H9 (cell line): Measurements from ENCODE around the gene OGDH. TPM values are rescaled to one million over a fixed set of nuclear protein-coding genes. Genes with fewer than 3 reads are reported as not detected.

Source experiments
- DNase-seq: peaks from one replicate; pipeline ENCODE4 v3.0.0-alpha.2; 2017
- H2AFZ ChIP-seq: one replicate; pipeline ENCODE4 v1.6.1; 2013; ENCODE audit warnings: mild to moderate bottlenecking, low read length, control low read depth, moderate library complexity
- H2AK5ac ChIP-seq: 2 replicates; pipeline ENCODE4 v1.6.1; 2013; ENCODE audit warnings: low read length, control low read depth, mixed read lengths; ENCODE audit not compliant: insufficient read length
- H2BK120ac ChIP-seq: one replicate; pipeline ENCODE4 v1.6.1; 2013; ENCODE audit warnings: low read depth, mild to moderate bottlenecking, low read length, control low read depth, inconsistent platforms; ENCODE audit not compliant: poor library complexity, severe bottlenecking
- H2BK12ac ChIP-seq: 2 replicates; pipeline ENCODE4 v1.6.1; 2013; ENCODE audit warnings: low read length, control low read depth, mixed read lengths, low read depth; ENCODE audit not compliant: insufficient read length
- H2BK15ac ChIP-seq: 2 replicates; pipeline ENCODE4 v1.6.1; 2013; ENCODE audit warnings: low read depth, low read length, control low read depth
- H2BK20ac ChIP-seq: one replicate; pipeline ENCODE4 v1.6.1; 2013; ENCODE audit warnings: low read depth, mild to moderate bottlenecking, low read length, control low read depth, inconsistent platforms; ENCODE audit not compliant: poor library complexity, severe bottlenecking
- H2BK5ac ChIP-seq: 2 replicates; pipeline ENCODE4 v1.6.1; 2013; ENCODE audit warnings: low read length, control low read depth, mixed read lengths; ENCODE audit not compliant: insufficient read length
- H3K14ac ChIP-seq: 2 replicates; pipeline ENCODE4 v1.6.1; 2013; ENCODE audit warnings: low read length, control low read depth; ENCODE audit not compliant: insufficient read depth
- H3K18ac ChIP-seq: 2 replicates; pipeline ENCODE4 v1.6.1; 2013; ENCODE audit warnings: low read depth, mild to moderate bottlenecking, mixed read lengths, low read length, control low read depth; ENCODE audit not compliant: insufficient read length
- H3K23ac ChIP-seq: 2 replicates; pipeline ENCODE4 v1.6.1; 2013; ENCODE audit warnings: low read length, control low read depth, mixed read lengths, low read depth; ENCODE audit not compliant: insufficient read length
- H3K23me2 ChIP-seq: 2 replicates; pipeline ENCODE4 v1.6.1; 2013; ENCODE audit warnings: low read depth, mild to moderate bottlenecking, mixed read lengths, low read length, control low read depth; ENCODE audit not compliant: insufficient read length, poor library complexity, severe bottlenecking
- H3K27ac ChIP-seq: 2 replicates; pipeline ENCODE4 v1.5.1; 2013; ENCODE audit warnings: low read length, control low read depth, mixed read lengths, low read depth; ENCODE audit not compliant: insufficient read length
- H3K27me3 ChIP-seq: 2 replicates; pipeline ENCODE4 v1.6.1; 2013; ENCODE audit warnings: low read length, control low read depth, inconsistent platforms; ENCODE audit not compliant: insufficient read depth
- H3K4ac ChIP-seq: 2 replicates; pipeline ENCODE4 v1.6.1; 2013; ENCODE audit warnings: low read depth, mild to moderate bottlenecking, control low read depth, inconsistent platforms, low read length, moderate library complexity
- H3K4me1 ChIP-seq: 2 replicates; pipeline ENCODE4 v1.6.1; 2013; ENCODE audit warnings: low read length, control low read depth, inconsistent platforms; ENCODE audit not compliant: insufficient read depth
- H3K4me2 ChIP-seq: 2 replicates; pipeline ENCODE4 v1.6.1; 2013; ENCODE audit warnings: low read length, control low read depth, mixed read lengths; ENCODE audit not compliant: insufficient read length, insufficient read depth
- H3K56ac ChIP-seq: 2 replicates; pipeline ENCODE4 v1.6.1; 2013; ENCODE audit warnings: low read depth, mild to moderate bottlenecking, mixed read lengths, low read length, control low read depth; ENCODE audit not compliant: insufficient read length
- H3K79me1 ChIP-seq: 2 replicates; pipeline ENCODE4 v1.6.1; 2013; ENCODE audit warnings: low read depth, mild to moderate bottlenecking, moderate library complexity, low read length, control low read depth, inconsistent platforms; ENCODE audit not compliant: insufficient read depth, poor library complexity, severe bottlenecking
- H3K79me2 ChIP-seq: 2 replicates; pipeline ENCODE4 v1.6.1; 2013; ENCODE audit warnings: low read length, control low read depth, inconsistent platforms; ENCODE audit not compliant: insufficient read depth
- H3K9ac ChIP-seq: 2 replicates; pipeline ENCODE4 v1.6.1; 2013; ENCODE audit warnings: low read length, control low read depth, mixed read lengths; ENCODE audit not compliant: insufficient read length; ENCODE audit errors: extremely low read depth
- H3K9me3 ChIP-seq: one replicate; pipeline ENCODE4 v1.6.1; 2013; ENCODE audit warnings: low read depth, low read length, inconsistent platforms; ENCODE audit not compliant: control insufficient read depth
- H3T11ph ChIP-seq: one replicate; pipeline ENCODE4 v1.6.1; 2013; ENCODE audit warnings: mild to moderate bottlenecking, low read length, control low read depth, inconsistent platforms
- H4K20me1 ChIP-seq: one replicate; pipeline ENCODE4 v1.6.1; 2013; ENCODE audit not compliant: control insufficient read depth, insufficient read length, insufficient read depth
- H4K5ac ChIP-seq: 2 replicates; pipeline ENCODE4 v1.6.1; 2013; ENCODE audit warnings: low read depth, mild to moderate bottlenecking, mixed read lengths, low read length, control low read depth; ENCODE audit not compliant: insufficient read length
- H4K8ac ChIP-seq: replicated peaks from 2 replicates; pipeline ENCODE4 v1.6.1; 2013; ENCODE audit warnings: low read length, control low read depth, mixed read lengths, low read depth; ENCODE audit not compliant: insufficient read length
- H4K91ac ChIP-seq: 2 replicates; pipeline ENCODE4 v1.6.1; 2013; ENCODE audit warnings: low read depth, mild to moderate bottlenecking, moderate library complexity, mixed read lengths, low read length, control low read depth; ENCODE audit not compliant: insufficient read length
- H3K27ac Mint-ChIP-seq, 3 experiments: 2 replicates in 2 of 3; 3 replicates in 1 of 3; pipeline ENCODE4 v1.8.0; 2020 to 2021; ENCODE audit warnings: mixed read lengths in 3 of 3, mild to moderate bottlenecking in 1 of 3, moderate library complexity in 1 of 3
- H3K27me3 Mint-ChIP-seq: 2 replicates; pipeline ENCODE4 v1.8.0; 2021; ENCODE audit warnings: low read depth, mild to moderate bottlenecking, moderate library complexity, mixed read lengths
- H3K36me3 Mint-ChIP-seq, 3 experiments: 2 replicates in 2 of 3; 3 replicates in 1 of 3; pipeline ENCODE4 v1.8.0; 2020 to 2021; ENCODE audit warnings: low read depth in 3 of 3, mixed read lengths in 3 of 3; ENCODE audit not compliant: insufficient read depth in 1 of 3
- H3K4me1 Mint-ChIP-seq, 2 experiments: 2 replicates each; pipeline ENCODE4 v1.8.0; 2020; ENCODE audit warnings: mixed read lengths in 2 of 2
- H3K4me3 Mint-ChIP-seq, 2 experiments: 2 replicates in 1 of 2; 3 replicates in 1 of 2; pipeline ENCODE4 v1.8.0; 2020 to 2021; ENCODE audit warnings: mild to moderate bottlenecking in 2 of 2, mixed read lengths in 2 of 2, moderate library complexity in 1 of 2
- H3K9me3 Mint-ChIP-seq, 2 experiments: 2 replicates in 1 of 2; 3 replicates in 1 of 2; pipeline ENCODE4 v1.8.0; 2020; ENCODE audit warnings: mild to moderate bottlenecking in 2 of 2, mixed read lengths in 2 of 2, moderate library complexity in 1 of 2
- WGBS: extraction: QIAGEN DNeasy Blood & Tissue Kit; methylation state at CpG from one replicate; pipeline ENCODE4 v1.1.7; 2013; ENCODE audit warnings: missing lambda C conversion rate, low lambda C conversion rate, mixed read lengths; ENCODE audit not compliant: insufficient read length; ENCODE audit errors: extremely low coverage; 5-methylcytosine and 5-hydroxymethylcytosine counted together
- total RNA-seq: library from RNA; stranded (reverse); gene quantifications from 2 replicates; pipeline ENCODE4 v1.2.1, GENCODE V29; 2021
- TF ChIP-seq, protein P1 (sequence below): fragments of 200-600 bp; sonication (generic); conservative IDR thresholded peaks from 3 replicates; pipeline ENCODE4 v1.8.0; 2021; ENCODE audit warnings: antibody characterized with exemption, mild to moderate bottlenecking

The OGDH gene
- total RNA-seq, 1 experiment from 2014 or later = 77.3 TPM

DNA sequence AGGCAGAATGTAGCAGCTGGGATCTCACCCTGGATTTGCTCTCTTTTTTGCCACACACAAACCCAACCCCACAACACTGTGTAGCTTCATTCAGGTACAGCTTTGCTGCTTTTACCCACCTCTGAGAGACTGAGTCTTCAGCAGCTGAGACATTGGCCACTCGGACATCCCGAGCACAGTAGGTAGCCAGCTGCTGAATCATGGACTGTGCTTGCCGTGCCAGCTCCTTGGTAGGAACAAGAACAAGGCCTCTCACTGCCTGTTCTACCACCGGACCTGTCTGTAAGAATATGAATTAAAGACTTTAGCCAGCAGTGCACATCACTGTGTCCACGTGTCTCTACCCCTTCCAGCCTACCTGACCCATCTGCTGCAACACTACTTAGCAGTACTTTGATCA, 33.7 kb upstream of the OGDH start:
- peak overlapping the region; percentile 84 for H3K9ac ChIP-seq
- Mint-ChIP-seq H3K4me3 (peak overlapping the region; percentile 95 to 98), H3K27ac (peak overlapping the region in 2 of 3 experiments; percentile 97; a peak in 4 of 7 replicates), H3K27me3 (no peaks in the 10 kb centered on the region; the same call in 1 of the 2 replicates), H3K9me3 (no peaks in the 10 kb centered on the region; a peak in 1 of 5 replicates), H3K4me1 (peaks cover 17 to 22% of the 10 kb centered on the region in 2 experiments), H3K36me3 (peaks cover 53 to 72% (median 70%) of the 10 kb centered on the region in 3 experiments; a peak in 6 of 7 replicates)
- H2BK120ac ChIP-seq = no peak overlapping the region
- peaks cover 9% of the 10 kb centered on the region for H3K23me2 ChIP-seq
- no peak overlapping the region for H4K91ac ChIP-seq
- no peak overlapping the region for H2AK5ac ChIP-seq
- no peak overlapping the region for H2BK15ac ChIP-seq
- no peak overlapping the region for H4K8ac ChIP-seq
- no peak overlapping the region for H3K23ac ChIP-seq
- no peak overlapping the region for H4K5ac ChIP-seq
- H3K4me1 ChIP-seq = no peaks in the 10 kb centered on the region
- H3K9me3 ChIP-seq = no peaks in the 10 kb centered on the region
- H3K4ac ChIP-seq = no peak overlapping the region
- H2BK20ac ChIP-seq = no peak overlapping the region
- no CpG with 5 or more reads among the region's 5 CpGs for WGBS
- no peaks in the 10 kb centered on the region for H4K20me1 ChIP-seq
- no peaks in the 10 kb centered on the region for H3K27me3 ChIP-seq
- DNase-seq = no peak
- H2AFZ ChIP-seq = no peak overlapping the region
- H3K79me1 ChIP-seq = no peaks in the 10 kb centered on the region
- H3K56ac ChIP-seq = no peak overlapping the region
- TF ChIP-seq, protein P1, sequence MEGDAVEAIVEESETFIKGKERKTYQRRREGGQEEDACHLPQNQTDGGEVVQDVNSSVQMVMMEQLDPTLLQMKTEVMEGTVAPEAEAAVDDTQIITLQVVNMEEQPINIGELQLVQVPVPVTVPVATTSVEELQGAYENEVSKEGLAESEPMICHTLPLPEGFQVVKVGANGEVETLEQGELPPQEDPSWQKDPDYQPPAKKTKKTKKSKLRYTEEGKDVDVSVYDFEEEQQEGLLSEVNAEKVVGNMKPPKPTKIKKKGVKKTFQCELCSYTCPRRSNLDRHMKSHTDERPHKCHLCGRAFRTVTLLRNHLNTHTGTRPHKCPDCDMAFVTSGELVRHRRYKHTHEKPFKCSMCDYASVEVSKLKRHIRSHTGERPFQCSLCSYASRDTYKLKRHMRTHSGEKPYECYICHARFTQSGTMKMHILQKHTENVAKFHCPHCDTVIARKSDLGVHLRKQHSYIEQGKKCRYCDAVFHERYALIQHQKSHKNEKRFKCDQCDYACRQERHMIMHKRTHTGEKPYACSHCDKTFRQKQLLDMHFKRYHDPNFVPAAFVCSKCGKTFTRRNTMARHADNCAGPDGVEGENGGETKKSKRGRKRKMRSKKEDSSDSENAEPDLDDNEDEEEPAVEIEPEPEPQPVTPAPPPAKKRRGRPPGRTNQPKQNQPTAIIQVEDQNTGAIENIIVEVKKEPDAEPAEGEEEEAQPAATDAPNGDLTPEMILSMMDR = no peak
- peaks cover 11% of the 10 kb centered on the region; the same call in 1 of the 2 replicates for H3K79me2 ChIP-seq
- H2BK12ac ChIP-seq = no peak overlapping the region
- peak overlapping the region; percentile 69 for H3K4me2 ChIP-seq
- H3T11ph ChIP-seq = no peak overlapping the region
- no peak overlapping the region for H3K14ac ChIP-seq
- H3K27ac ChIP-seq = no peak overlapping the region
- H2BK5ac ChIP-seq = no peak overlapping the region
- no peak overlapping the region for H3K18ac ChIP-seq
